Measurements from ENCODE around the gene AMIGO3.
A peak's percentile ranks its signal among the peaks of the same experiment; 100 is the strongest.
"Not testable (repeated sequence)": the region's sequence is repeated elsewhere in the genome, so short reads cannot be mapped to it uniquely, and the experiment has no call there.

Gene AMIGO3

DNA sequence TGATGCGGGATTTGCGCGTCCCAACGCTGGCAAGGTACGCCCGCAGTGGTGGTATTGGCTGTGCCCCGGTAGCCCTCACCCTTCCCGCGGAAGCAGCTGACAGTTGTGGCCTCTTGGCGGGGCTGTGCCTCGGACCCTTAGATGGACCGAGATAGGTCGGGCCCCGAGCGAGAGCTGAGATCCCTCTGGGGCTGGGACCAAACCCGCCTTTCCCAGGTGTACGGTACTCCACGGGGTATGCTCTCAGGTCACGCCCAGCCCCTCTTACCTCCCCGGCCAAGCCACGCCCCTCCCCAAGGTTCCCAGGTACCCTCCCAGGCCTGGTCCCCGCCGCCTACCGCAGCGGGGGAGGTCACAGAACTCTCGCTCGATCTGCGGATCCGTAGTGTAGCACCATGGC lies 33.1 kb downstream of the AMIGO3 start:
- DNase-seq = not testable (repeated sequence)

DNA sequence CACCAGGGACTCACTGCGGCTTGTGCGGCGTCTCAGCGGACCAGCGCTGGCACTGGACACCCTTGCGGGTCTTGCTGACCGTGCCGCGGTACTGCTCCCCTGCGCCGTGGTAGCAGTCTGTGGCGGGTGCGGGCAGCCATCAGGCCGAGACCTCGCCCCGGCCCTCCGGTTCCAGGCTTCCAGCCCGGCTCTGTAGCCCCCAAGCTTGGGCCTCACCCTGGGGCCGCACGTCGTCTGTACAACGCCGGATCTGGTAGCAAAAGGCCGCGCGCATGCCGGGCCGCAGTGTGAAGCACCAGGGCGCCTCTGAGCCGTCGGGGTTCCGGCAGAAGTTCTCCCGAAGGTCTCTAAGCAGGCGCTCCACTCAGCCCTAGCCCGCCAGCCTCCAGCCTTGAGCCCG lies 33.6 kb downstream of the AMIGO3 start:
- DNase-seq = not testable (repeated sequence)

DNA sequence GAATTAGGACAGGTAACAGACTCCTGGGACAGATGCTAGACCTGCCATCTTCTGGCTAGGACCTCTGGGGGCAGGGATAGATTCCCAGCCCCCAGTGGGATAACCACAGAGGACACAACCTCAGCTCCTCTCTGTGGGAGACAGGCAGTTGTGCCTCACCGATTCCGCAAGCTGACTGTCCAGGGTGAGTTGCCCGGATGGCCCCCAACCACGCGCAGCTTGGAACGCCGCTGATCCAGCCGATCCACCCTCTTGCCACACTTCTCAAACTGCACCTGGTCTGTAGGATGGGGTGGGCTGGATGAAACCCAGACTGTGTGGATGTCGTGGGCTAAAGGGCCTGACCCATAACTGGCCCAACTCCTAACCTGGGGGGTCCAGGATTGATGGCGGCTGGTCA lies 34.4 kb downstream of the AMIGO3 start:
- DNase-seq = not testable (repeated sequence)

DNA sequence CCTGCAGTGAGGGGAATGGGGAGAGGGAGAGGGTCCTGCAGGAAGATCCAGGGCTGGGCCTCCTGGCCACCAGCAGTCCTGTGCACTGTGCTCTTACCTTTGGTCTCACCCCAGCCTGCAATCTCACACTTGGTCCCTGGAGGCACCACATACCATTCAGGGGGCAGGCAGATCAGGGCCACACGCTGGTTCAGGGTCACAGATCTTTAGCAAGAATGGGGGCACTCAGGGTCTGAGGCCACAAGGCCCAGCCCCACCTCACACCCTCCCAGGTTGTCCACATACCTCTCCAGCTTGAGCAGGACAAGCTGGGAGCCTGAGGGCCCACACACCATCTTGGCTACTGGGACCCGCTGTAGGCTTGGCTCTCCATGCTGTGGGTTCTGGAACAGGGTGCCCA lies 35.0 kb downstream of the AMIGO3 start:
- DNase-seq = not testable (repeated sequence)

DNA sequence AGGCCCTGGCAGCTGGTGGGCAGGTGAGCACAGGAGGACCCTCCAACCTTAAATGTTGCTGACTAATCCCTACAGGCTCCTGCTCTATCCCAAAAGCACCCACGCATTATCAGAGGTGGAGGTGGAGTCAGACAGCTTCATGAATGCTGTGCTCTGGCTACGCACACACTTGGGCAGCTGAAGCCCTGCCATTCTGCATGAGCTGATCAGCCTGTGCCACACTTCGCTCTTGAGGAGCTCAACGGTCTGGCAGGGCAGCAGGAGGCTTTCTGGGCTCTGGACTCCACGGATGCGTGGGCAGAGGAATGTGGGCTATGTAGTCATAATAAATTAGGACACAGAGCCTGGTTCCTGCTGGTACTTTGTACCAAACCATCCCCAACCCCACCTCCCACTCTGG lies 36.3 kb downstream of the AMIGO3 start:
- no peak for DNase-seq

DNA sequence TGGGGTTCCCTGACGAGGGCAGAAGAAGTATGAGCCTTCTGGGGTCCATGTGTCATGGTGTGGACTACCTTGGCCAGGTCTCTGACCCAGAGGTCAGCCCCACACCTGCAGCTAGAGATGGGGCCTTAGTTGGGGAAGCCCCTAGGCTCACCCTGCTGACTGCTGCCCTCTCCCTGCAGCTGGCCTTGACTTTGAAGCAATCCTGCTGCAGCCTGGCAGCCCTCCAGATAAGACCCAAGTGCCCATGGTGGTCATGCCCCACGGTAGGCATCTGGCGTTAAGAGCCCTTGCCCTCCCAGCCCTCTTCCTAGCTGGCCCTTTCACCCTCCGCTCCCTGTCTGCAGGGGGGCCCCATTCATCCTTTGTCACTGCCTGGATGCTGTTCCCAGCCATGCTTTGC lies 37.9 kb downstream of the AMIGO3 start:
- no peak for DNase-seq

DNA sequence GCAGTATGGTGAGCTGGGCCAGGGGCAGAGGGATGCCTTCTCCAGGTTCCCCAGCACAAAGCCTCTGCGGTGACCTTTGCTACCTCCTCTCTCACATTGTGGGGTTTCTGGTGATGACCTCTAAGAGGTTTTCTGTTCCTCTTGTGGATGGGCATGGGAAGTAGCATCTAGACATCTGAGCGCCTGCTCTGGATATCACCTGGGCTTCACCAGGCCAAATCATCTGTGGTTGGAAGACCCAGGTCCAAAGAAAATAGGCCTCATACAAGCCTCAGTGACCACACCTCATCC lies 38.3 kb downstream of the AMIGO3 start:
- no peak for DNase-seq

DNA sequence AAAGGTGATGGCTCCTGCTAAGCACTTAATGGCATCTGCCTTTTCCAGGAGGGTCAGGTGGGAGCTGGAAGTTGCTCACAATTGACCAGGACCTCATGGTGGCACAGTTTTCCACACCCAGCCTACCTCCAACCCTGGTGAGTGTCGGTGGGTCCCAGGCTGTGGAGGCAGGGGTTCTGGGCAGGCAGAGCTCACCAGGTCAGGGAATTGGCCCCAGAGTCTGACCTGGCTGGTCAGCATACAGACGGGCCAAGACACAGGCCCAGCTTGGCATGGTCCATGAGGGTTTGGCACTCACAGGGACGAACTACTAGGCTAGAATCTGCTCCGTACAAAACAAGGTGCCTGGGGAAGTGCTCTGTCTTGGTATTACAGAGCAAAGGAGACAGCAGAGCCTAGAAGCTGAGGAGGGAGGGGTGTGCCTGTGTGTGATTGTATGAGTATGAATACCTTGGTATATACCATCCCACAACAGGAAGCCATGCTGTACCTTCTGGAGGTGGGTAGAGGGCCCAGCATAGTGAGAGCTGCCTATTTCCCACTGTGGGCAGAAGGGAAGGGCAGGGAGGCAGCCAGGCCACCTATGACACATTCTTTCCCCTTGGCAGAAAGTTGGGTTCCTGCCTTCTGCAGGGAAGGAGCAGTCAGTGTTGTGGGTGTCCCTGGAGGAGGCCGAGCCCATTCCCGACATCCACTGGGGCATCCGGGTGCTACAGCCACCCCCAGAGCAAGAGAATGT lies 38.8 kb downstream of the AMIGO3 start:
- no peak for DNase-seq

DNA sequence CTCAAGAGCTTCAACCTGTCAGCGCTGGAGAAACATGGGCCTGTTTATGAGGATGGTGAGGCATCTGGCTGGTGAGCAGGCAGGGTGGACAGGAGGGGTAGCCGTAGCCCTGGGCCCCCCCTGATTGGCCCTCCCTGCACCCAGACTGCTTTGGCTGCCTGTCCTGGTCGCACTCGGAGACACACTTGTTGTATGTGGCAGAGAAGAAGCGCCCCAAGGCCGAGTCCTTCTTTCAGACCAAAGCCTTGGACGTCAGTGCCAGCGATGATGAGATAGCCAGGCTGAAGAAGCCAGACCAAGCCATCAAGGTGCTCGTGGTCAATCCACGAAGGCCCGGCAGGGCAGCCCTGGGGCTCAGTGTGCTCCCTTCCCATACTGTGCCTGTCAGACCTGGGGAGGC lies 43.6 kb downstream of the AMIGO3 start:
- no peak for DNase-seq

DNA sequence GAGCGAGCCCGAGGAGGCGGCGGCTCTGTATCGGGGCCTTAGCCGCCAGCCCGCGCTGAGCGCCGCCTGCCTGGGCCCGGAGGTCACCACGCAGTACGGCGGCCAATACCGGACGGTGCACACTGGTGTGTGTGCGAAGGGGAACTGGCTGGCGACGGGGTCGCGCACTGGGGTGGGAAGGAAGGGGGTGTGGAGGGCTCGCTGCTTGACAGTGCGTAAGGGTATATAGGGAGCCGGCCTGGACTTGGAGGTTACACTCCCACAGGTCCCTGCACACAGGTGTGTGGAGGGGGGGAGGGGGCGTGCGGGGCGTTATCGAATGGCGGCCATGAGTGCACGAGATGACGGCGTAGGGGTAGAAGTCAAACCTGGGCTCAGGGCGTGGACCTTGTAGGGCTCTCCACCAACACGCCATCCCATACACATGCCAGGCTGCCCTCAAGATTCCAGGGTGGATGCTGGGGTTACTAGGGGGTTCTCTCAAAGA lies 44.9 kb downstream of the AMIGO3 start:
- DNase-seq = no peak

DNA sequence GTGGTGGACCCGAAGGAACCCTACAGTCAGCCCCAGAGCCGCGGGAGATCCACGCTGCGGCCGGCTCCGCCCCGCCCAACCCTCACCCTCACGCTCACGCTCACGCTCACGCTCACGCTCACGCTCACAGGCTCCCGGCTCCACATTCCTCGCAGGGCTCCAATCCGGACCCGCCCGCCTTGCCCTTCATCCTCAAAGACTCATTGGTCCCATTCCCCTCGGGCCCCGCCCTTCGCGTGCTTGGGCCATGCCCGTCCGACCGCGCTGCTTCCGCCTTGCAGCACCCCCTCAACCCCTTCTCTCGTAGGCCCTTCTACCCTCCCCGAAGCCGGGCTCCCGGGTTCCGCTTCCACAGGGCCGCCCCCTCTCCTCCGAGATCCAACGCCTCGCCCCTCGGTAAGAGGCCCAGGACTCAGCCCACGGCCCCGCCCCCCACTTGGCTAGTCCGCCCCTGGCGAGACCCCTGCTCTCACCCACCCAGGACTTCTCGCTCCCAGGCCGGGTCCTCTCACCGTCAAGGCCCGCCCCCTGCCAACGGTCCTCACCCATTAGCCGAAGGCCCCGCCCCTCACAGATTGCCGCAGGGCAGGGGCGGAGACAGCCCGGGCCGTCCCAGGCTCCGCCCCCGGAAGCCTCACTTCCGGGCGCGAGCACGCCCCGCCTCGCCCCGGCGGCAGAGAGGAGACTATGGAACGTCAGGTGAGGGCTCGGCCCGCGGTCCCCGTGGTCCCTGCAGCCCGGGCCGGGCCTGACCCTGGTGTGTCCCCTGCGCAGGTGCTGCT lies 45.6 kb downstream of the AMIGO3 start, which contains the start of gene APEH:
APEH (plus strand) TSS at position 637 of the 782 bp plus-strand sequence; CDS start at position 688, 51 bp downstream.
- DNase-seq = no peak

DNA sequence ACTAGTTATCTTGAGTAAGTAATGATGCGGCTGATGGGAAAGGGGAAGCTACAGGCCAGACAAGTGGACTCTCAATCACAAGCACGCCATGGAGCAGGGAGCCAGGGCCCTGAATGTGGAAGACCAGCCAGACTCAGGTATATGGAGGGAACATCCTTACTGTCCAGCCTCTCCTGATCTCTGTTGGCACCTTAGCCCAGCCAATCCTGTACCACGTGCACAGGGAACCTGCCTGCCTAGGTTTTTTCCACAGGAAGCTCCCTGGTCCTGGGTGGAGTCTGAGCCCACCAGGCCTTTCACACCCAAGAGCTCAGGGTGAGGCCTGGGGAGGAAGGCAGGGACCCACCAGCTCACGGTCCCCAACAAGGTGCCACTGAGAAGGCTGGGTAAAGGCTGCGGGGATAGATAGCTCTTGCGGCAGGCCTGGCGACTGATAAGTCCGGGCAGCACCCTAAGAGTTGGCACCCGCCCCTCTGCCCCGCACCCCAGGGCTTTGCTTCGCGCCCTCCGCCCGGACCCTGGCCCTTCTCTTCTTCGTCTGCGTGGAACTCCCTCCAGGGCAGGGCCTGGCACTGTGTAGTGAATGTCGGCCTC lies 46.3 kb downstream of the AMIGO3 start:
- no peak for DNase-seq

DNA sequence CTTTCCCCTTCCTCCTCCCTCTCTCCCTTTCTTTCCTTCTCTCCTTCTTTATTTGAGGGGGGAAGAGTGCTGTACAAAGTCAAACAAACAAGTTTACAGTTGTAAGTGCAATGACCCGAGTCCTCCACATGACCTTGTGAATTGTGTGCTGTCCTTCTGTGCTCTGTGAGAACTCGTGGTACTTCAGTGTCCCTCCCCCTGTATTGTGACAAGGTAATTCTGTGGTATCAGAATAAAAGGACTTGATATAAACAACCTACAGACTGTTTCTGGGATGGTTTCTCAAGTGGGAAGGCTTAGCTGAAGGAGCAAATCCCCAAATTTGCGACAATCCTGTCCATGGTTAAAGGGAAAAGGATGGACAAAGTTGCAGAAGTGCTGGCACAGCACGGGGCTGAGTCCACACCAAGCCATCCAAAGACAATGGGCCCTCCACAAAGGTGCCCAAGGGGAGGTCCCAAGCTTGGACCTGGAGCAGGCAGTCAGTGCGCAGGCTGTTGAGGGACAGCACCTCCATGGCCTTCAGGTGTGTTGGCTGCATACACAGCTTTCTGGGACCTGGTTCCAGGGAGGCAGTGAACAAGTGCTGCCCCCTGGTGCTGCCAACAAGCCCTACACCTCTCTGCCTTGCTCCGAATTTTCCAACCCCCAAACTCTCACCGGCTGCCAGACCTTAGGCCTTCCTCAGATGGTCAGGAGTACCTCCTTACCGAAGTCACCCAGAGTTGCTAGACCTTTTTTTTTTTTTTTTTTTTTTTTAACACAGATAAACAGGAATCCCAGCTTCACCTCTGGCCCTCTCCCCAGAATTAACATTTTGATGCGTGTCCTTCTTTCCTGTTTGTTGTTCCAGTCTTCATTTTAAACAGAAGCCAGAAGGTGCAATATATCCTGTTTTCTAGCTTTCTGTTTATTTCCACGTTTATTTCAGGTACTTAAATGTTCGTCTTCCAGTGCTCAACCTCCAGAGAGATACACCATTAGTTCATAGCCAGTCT lies 47.9 kb downstream of the AMIGO3 start:
- DNase-seq = no peak

DNA sequence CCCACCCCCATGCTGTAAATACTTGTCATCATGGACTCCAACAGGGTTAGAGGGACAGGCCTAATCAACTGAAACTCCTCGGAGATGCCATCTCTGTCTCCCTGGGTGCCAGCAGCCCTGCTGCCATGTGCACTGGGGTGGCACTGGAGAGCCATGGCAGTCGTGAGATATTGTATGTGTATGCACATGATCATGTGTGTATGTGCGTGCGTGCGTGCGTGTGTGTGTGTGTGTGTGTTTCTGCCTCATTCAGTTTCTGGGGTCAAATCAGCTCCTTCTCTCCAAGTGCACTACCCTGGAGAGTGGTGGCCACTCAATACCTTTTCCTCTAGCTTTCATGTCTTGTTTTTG lies 48.6 kb downstream of the AMIGO3 start:
- DNase-seq = no peak

DNA sequence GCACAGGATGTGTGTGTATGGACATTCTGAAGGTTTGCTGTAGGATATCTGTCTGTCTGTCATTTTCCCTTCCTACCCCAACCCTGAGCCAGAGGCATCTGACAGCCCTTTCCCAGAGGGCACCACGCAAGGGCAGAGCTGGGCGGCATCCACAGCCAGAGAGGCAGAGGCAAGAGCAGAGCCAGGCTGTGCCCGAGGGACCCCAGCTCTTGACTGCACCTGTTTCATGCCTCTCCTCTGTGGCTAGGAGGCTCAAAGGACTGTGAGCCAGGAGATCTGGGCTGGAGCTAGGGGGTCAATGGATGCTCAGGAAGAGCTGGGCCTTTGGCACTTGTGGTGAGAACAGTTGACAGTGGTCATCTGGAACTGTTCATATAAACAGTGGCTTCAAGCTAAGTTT lies 50.1 kb downstream of the AMIGO3 start:
- DNase-seq = no peak

DNA sequence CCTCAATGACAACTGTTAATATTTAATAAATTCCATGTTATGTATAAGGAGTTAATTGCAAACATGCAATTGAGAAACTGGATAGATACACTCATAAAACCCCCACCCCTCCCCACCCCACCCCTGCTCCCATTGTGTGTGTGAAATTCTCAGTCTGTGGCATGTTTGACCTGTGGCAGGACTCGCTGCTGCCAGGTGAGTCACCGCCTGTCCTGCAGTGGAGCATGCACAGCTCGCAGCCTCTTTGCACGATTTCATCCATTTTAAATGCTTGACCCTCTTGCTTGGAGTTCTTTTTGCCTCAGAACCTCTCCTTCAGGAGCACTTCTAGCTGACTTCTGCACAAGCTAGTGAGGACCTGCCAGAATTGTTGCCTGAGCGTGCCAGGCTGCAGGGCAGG lies 50.6 kb downstream of the AMIGO3 start:
- no peak for DNase-seq

DNA sequence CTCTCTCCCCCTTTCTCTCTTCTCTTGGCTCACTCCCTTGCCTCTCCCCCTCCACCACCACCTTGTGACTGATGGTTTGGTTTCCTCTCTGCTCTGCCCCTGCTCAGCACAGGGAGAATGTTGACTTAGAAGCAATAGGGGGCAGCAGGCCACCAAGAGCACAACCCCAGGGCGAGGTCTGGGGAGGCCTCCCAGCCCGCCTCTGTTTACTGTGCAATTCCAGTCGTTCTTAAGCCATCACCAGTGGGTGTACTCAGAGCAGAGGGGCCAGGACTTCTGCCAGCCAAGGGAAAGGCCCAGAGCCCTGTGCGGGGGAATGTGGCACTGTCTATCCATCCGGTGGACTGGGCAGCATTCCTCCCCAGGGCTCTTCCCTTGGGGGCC lies 51.1 kb downstream of the AMIGO3 start:
- peak; percentile 44 for DNase-seq

DNA sequence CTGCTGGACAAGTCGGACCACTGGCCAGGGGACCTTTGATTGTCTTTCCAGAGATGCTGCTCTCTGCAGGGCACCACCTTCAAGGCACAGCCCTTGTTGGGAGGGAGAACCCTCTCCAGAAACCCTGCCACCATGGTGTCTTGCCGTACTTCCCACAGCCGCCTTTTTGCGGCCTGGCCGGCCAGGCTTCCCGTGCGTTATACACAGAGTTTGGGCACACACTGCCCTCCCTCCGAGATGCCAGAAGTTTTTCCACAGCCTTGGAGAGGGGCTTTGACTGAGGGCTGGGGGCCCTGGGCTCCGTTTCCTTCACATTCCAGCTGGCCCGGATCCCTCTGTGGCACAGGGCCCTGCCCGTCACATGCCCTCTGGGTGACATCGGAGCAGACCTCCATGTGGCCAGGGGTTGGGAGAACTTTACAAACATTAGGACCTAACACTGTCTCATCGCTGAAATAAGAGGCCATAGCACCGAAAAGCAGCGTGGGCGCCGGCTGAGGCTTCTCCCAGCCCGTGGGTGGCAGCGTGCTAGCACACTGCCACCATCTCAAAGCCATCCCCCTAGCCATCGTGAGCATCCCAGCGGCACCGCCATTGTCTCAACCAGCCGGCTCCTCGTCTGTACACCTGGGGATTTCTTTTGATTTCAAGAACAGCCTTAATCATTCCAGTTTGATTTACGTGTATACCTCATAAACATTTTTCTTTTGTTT lies 51.6 kb downstream of the AMIGO3 start:
- no peak for DNase-seq
